ENCODE measurements around the gene ZFAND3. TPM values are rescaled to one million over a fixed set of nuclear protein-coding genes. Genes with fewer than 3 reads are reported as not detected.

Gene ZFAND3
- total RNA-seq, 1 donor from 2014 or later = 56.3 TPM

DNA sequence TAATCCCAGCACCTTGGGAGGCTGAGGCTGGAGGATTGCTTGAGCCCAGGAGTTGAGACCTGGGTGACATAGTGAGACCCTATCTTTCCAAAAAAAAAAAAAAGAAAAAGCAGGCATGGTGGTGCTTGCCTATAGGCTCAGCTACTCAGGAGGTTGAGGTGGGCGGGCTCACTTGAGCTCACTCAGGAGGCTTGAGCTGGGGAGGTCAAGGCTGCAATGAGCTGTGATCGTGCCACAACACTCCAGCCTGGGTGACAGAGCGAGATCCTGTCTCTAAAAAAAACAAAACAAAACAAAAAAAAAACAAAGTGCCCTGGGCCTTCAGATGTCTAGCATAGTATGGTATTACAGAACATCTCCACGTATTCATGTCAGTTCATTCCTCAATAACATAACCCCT lies 42.9 kb downstream of the ZFAND3 start:
- no peaks in the 10 kb centered on the region for H3K9me3 Mint-ChIP-seq
- DNase-seq (no peak), ATAC-seq (ENCODE audit: low read depth) (no peak)
- H3K4me3 Mint-ChIP-seq = no peak overlapping the region
- ChIA-PET POLR2A (no interaction called here), CTCF (no interaction called here)
- H3K4me1 Mint-ChIP-seq = peaks cover 47% of the 10 kb centered on the region
- peaks cover 11% of the 10 kb centered on the region for H3K36me3 Mint-ChIP-seq (ENCODE audit: low read depth)
- TF ChIP-seq, protein P1, sequence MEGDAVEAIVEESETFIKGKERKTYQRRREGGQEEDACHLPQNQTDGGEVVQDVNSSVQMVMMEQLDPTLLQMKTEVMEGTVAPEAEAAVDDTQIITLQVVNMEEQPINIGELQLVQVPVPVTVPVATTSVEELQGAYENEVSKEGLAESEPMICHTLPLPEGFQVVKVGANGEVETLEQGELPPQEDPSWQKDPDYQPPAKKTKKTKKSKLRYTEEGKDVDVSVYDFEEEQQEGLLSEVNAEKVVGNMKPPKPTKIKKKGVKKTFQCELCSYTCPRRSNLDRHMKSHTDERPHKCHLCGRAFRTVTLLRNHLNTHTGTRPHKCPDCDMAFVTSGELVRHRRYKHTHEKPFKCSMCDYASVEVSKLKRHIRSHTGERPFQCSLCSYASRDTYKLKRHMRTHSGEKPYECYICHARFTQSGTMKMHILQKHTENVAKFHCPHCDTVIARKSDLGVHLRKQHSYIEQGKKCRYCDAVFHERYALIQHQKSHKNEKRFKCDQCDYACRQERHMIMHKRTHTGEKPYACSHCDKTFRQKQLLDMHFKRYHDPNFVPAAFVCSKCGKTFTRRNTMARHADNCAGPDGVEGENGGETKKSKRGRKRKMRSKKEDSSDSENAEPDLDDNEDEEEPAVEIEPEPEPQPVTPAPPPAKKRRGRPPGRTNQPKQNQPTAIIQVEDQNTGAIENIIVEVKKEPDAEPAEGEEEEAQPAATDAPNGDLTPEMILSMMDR (IDR thresholded peaks at IDR 0.05) = no peak
- H3K27ac Mint-ChIP-seq = no peak overlapping the region
- intact Hi-C loops (cut with micrococcal nuclease) = loop anchor here (5.0 to 10.0 kb wide), 2 partner anchors 150 to 378 kb away; no protein-coding TSS in a partner anchor
- no peaks in the 10 kb centered on the region for H3K27me3 Mint-ChIP-seq

GRCh38 chr6:37862992-37863391 lies 43.5 kb downstream of the ZFAND3 start:
- ChIA-PET POLR2A (no interaction called here), CTCF (no interaction called here)
- no peaks in the 10 kb centered on the region for H3K9me3 Mint-ChIP-seq
- TF ChIP-seq, protein P1 (IDR thresholded peaks at IDR 0.05) = no peak
- H3K27me3 Mint-ChIP-seq = no peaks in the 10 kb centered on the region
- intact Hi-C loops (cut with micrococcal nuclease) = loop anchor here (5.0 to 10.0 kb wide), 2 partner anchors 149 to 378 kb away; no protein-coding TSS in a partner anchor
- DNase-seq (no peak), ATAC-seq (ENCODE audit: low read depth) (no peak)
- peaks cover 48% of the 10 kb centered on the region for H3K4me1 Mint-ChIP-seq
- H3K27ac Mint-ChIP-seq = no peak overlapping the region
- H3K4me3 Mint-ChIP-seq = no peak overlapping the region
- H3K36me3 Mint-ChIP-seq (ENCODE audit: low read depth) = peaks cover 7% of the 10 kb centered on the region

GRCh38 chr6:37864250-37864649 lies 44.7 kb downstream of the ZFAND3 start:
- ChIA-PET CTCF (no interaction called here), POLR2A (interaction anchor here (0.7 kb wide), 1 partner anchor 10 kb away, joined by 6 read pairs; no protein-coding TSS in a partner anchor)
- no peak for DNase-seq
- Mint-ChIP-seq H3K9me3 (no peaks in the 10 kb centered on the region), H3K4me1 (peaks cover 48% of the 10 kb centered on the region), H3K4me3 (no peak overlapping the region), H3K36me3 (ENCODE audit: low read depth) (peaks cover 7% of the 10 kb centered on the region), H3K27me3 (no peaks in the 10 kb centered on the region), H3K27ac (no peak overlapping the region)
- intact Hi-C loops (cut with micrococcal nuclease) = loop anchor here (5.0 to 10.0 kb wide), 2 partner anchors 148 to 379 kb away; no protein-coding TSS in a partner anchor
- TF ChIP-seq, protein P1 (IDR thresholded peaks at IDR 0.05) = no peak
- no peak for ATAC-seq (ENCODE audit: low read depth)

DNA sequence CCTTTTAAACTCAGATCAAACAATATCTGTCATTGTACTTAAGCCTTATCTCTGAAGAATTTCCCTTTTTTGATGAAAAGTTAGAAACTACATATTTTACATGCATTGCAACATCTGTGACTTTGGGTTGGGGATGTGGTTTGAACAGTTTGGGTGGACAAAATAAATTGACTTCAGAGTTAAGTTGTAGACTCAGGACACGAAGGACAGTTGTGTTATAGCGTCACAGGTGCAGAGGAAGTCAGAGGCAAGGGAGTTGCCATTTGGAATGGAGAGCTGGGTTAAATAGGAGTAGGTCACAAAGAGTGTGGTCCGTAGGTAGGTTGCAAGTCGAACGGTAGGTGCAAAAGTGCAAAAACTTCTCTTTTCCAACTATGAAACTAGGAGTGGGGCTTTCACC lies 46.0 kb downstream of the ZFAND3 start:
- POLR2A ChIA-PET = no interaction called here
- Mint-ChIP-seq H3K9me3 (no peaks in the 10 kb centered on the region), H3K4me3 (no peak overlapping the region), H3K36me3 (ENCODE audit: low read depth) (peaks cover 7% of the 10 kb centered on the region), H3K4me1 (peaks cover 47% of the 10 kb centered on the region), H3K27ac (no peak overlapping the region), H3K27me3 (no peaks in the 10 kb centered on the region)
- no peak for ATAC-seq (ENCODE audit: low read depth)
- CTCF ChIA-PET = no interaction called here
- DNase-seq = no peak
- TF ChIP-seq, protein P1 (IDR thresholded peaks at IDR 0.05) = no peak
- intact Hi-C loops (cut with micrococcal nuclease) = loop anchor here (10.0 kb wide), 1 partner anchor 381 kb away; no protein-coding TSS in a partner anchor

- Mint-ChIP-seq H3K9me3 (peaks cover 5% of the 10 kb centered on the region), H3K4me1 (peaks cover 52% of the 10 kb centered on the region), H3K36me3 (ENCODE audit: low read depth) (peaks cover 8% of the 10 kb centered on the region), H3K4me3 (peak overlapping the region; percentile 9), H3K27ac (peak overlapping the region; percentile 43), H3K27me3 (no peaks in the 10 kb centered on the region)
- intact Hi-C loops (cut with micrococcal nuclease) = loop anchor here (10.0 kb wide), 1 partner anchor 382 kb away; no protein-coding TSS in a partner anchor
- CTCF ChIA-PET = no interaction called here
- POLR2A ChIA-PET = interaction anchor here (0.6 to 0.7 kb wide), 2 partner anchors 12 to 98 kb away, joined by 3 to 5 read pairs; no protein-coding TSS in a partner anchor
- TF ChIP-seq, protein P1 (IDR thresholded peaks at IDR 0.05) = no peak
- ATAC-seq (ENCODE audit: low read depth) = peak; percentile 21
- DNase-seq = no peak
Measured at GRCh38 chr6:37866590-37867507, 47.3 kb downstream of the ZFAND3 start.
